K562 (cell line): ENCODE data around the gene MLIP. TPM values are rescaled to one million over a fixed set of nuclear protein-coding genes. Genes with fewer than 3 reads are reported as not detected.

ENCODE experiments used
- ATAC-seq: fragments of 200-7000 bp; cut with Tn5 transposase; 3 replicates; pipeline ENCODE4 v1.9.1; 2020; ENCODE audit warnings: moderate library complexity
- BruUV-seq: library from RNA; stranded (reverse); fragments of 400-500 nt; replicated peaks from 2 replicates; lab custom pipeline; 2021; lab: Mats Ljungman, UMichigan
- CTCF ChIA-PET: fragments of 300-600 bp; formaldehyde crosslinking; extraction: SDS; loops from one replicate; lab custom pipeline; 2021; ENCODE audit warnings: low intra/inter-chr PET ratio; lab: Yijun Ruan, JAX
- POLR2A ChIA-PET: fragments of 300-600, 350-650 bp; sonication (Branson Sonifier 250); formaldehyde crosslinking; extraction: SDS; loops from one replicate; lab custom pipeline; 2021; ENCODE audit warnings: antibody characterized with exemption, inconsistent platforms; lab: Yijun Ruan, JAX
- DNase-seq, 4 experiments: peaks; one replicate each; pipeline versions ENCODE4 v3.0.0 to v3.0.0-alpha.2; 2011 to 2018; ENCODE audit warnings: low spot score in 3 of 4, mixed read lengths in 3 of 4; ENCODE audit errors: extremely low read depth in 1 of 4
- FAIRE-seq: peaks from 2 replicates; lab custom pipeline; 2011; peaks lifted over from hg19 to GRCh38; lab: Jason Lieb, UNC
- H2AFZ ChIP-seq: 2 replicates; pipeline ENCODE4 v1.6.0; 2011; ENCODE audit warnings: low read depth, low read length, control low read depth, inconsistent platforms
- H3K27ac ChIP-seq: fragments of 200-600 bp; 3 replicates; pipeline ENCODE4 v1.8.0; 2011; ENCODE audit warnings: low read depth, mild to moderate bottlenecking, control low read depth, inconsistent platforms, low read length, moderate library complexity, mixed read lengths; ENCODE audit errors: extremely low read depth
- H3K27me3 ChIP-seq, 2 experiments: fragments of 300-600 bp in 1 of 2; 2 replicates in 1 of 2; 3 replicates in 1 of 2; pipeline versions ENCODE4 v1.6.0 to v1.8.0; 2011; ENCODE audit warnings: inconsistent platforms in 2 of 2, low read length in 2 of 2, mild to moderate bottlenecking in 1 of 2, mixed read lengths in 1 of 2, moderate library complexity in 1 of 2; ENCODE audit not compliant: control insufficient read depth in 2 of 2, insufficient read depth in 2 of 2
- H3K36me3 ChIP-seq: fragments of 300-600 bp; 3 replicates; pipeline ENCODE4 v1.8.0; 2011; ENCODE audit warnings: mild to moderate bottlenecking, low read length, inconsistent platforms; ENCODE audit not compliant: control insufficient read depth, insufficient read depth
- H3K4me1 ChIP-seq, 2 experiments: fragments of 200-600 bp in 1 of 2; replicated peaks in 1 of 2; 2 replicates in 1 of 2; 3 replicates in 1 of 2; pipeline versions ENCODE4 v1.5.1 to v1.8.0; 2011; ENCODE audit warnings: inconsistent platforms in 2 of 2, low read length in 2 of 2, mild to moderate bottlenecking in 1 of 2, mixed read lengths in 1 of 2, moderate library complexity in 1 of 2; ENCODE audit not compliant: control insufficient read depth in 2 of 2, insufficient read depth in 2 of 2
- H3K4me2 ChIP-seq: 2 replicates; pipeline ENCODE4 v1.6.1; 2011; ENCODE audit warnings: low read length, control low read depth, inconsistent platforms, mixed read lengths; ENCODE audit not compliant: insufficient read depth
- H3K4me3 ChIP-seq: fragments of 200-600 bp; sonication (generic), shearing (Covaris generic); 2 replicates; pipeline ENCODE4 v1.5.1; 2016; ENCODE audit warnings: control low read depth, inconsistent platforms
- H3K79me2 ChIP-seq: fragments of 200-600 bp; 3 replicates; pipeline ENCODE4 v1.8.0; 2011; ENCODE audit warnings: low read length, inconsistent platforms; ENCODE audit not compliant: control insufficient read depth, insufficient read depth
- H3K9ac ChIP-seq, 2 experiments: 2 replicates each; pipeline versions ENCODE4 v1.6.0 to v1.6.1; 2011; ENCODE audit warnings: low read depth in 2 of 2, low read length in 2 of 2, control low read depth in 1 of 2, inconsistent platforms in 1 of 2, mild to moderate bottlenecking in 1 of 2, mixed read lengths in 1 of 2; ENCODE audit not compliant: insufficient read depth in 1 of 2
- H3K9me1 ChIP-seq: one replicate; pipeline ENCODE4 v1.6.0; 2011; ENCODE audit warnings: inconsistent platforms, mild to moderate bottlenecking, low read length, moderate library complexity; ENCODE audit not compliant: control insufficient read depth, insufficient read depth
- H3K9me3 ChIP-seq: replicated peaks from 2 replicates; pipeline ENCODE4 v1.5.1; 2011; ENCODE audit warnings: low read depth, low read length, inconsistent platforms; ENCODE audit not compliant: control insufficient read depth, insufficient read depth
- H4K20me1 ChIP-seq: replicated peaks from 2 replicates; pipeline ENCODE4 v1.6.1; 2011; ENCODE audit warnings: low read length, inconsistent platforms, mixed read lengths; ENCODE audit not compliant: control insufficient read depth, insufficient read depth
- CHCHD3 ChIP-seq: fragments of 250-450 bp; sonication (Bioruptor Pico); IDR thresholded peaks from 2 replicates; pipeline ENCODE4 v2.1.2; 2022; ENCODE audit warnings: mild to moderate bottlenecking
- CHD2 ChIP-seq: IDR thresholded peaks from 2 replicates; pipeline ENCODE4 v1.6.1; 2011; ENCODE audit warnings: low read depth, low read length
- FOXO4 ChIP-seq: fragments of 450-650 bp; formaldehyde crosslinking; IDR thresholded peaks from 2 replicates; pipeline ENCODE4 v1.4.0; 2020; ENCODE audit warnings: mild to moderate bottlenecking, moderate library complexity
- KLF1 ChIP-seq: fragments of 450-650 bp; IDR thresholded peaks from 2 replicates; pipeline ENCODE4 v1.6.1; 2016; ENCODE audit warnings: missing genetic modification characterization, missing compliant biosample characterization
- PHTF2 ChIP-seq: fragments of 250-450 bp; sonication (Bioruptor Pico); IDR thresholded peaks from 2 replicates; pipeline ENCODE4 v1.5.0; 2021; ENCODE audit warnings: mild to moderate bottlenecking
- SMAD2 ChIP-seq: fragments of 150-350 bp; IDR thresholded peaks from 2 replicates; pipeline ENCODE4 v1.6.1; 2014; ENCODE audit warnings: low read depth, mild to moderate bottlenecking, low read length
- SOX6 ChIP-seq: fragments of 450-650 bp; IDR thresholded peaks from 2 replicates; pipeline ENCODE4 v1.6.1; 2014; ENCODE audit warnings: mild to moderate bottlenecking
- TCF7L2 ChIP-seq: fragments of 150-350 bp; IDR thresholded peaks from 2 replicates; pipeline ENCODE4 v1.6.1; 2016; ENCODE audit warnings: low read depth, mild to moderate bottlenecking, low read length, moderate library complexity
- ZNF124 ChIP-seq: sonication (generic); formaldehyde crosslinking; IDR thresholded peaks from 2 replicates; pipeline ENCODE4 v1.8.1; 2022; ENCODE audit warnings: missing genetic modification reagents
- ZNF133 ChIP-seq: fragments of 250-450 bp; sonication (Bioruptor Pico); IDR thresholded peaks from 2 replicates; pipeline ENCODE4 v1.4.0; 2020; ENCODE audit warnings: mild to moderate bottlenecking
- WGBS: fragments of 100-300 bp; shearing (Covaris generic); methylation state at CpG from one replicate; pipeline ENCODE4 v1.1.6; 2016; ENCODE audit warnings: low coverage, mixed read lengths; ENCODE audit not compliant: insufficient coverage; ENCODE audit errors: missing lambda C conversion rate; 5-methylcytosine and 5-hydroxymethylcytosine counted together
- in situ Hi-C: fragments of 300-500 bp; cut with MboI; formaldehyde crosslinking; loops from 4 replicates; pipeline ENCODE4 v1.15.0; 2018; ENCODE audit warnings: inconsistent platforms, mixed read lengths
- intact Hi-C: fragments of 100-400 bp; cut with micrococcal nuclease; formaldehyde crosslinking; loops from 2 replicates; pipeline ENCODE4 v1.14.2; 2022
- polyA plus RNA-seq, 8 experiments: library from polyadenylated mRNA; depleted of rRNA in 4 of 8; stranded (reverse) in 5 of 8; unstranded in 3 of 8; fragments of >200 nt; fragmentation: Nextera tagmentation in 2 of 8; fragmentation: Illumina TruSeq in 1 of 8; extraction: Ambion mirVana in 2 of 8; extraction: Trizol in 1 of 8; gene quantifications; 2 replicates each; pipeline versions ENCODE4 v1.2.1 to v1.2.3, GENCODE V29; 2011 to 2014; ENCODE audit warnings: inconsistent platforms in 1 of 8, missing spikeins in 1 of 8
- total RNA-seq, 7 experiments: library from RNA; depleted of rRNA in 6 of 7; stranded (reverse); fragments of >200 nt in 6 of 7; fragmentation: Illumina TruSeq in 2 of 7; extraction: Trizol in 2 of 7; gene quantifications; 2 replicates each; pipeline versions ENCODE4 v1.2.1 to v1.2.3, GENCODE V29; 2011 to 2021; ENCODE audit warnings: low replicate concordance in 1 of 7
- TF ChIP-seq, protein P1 (sequence below): sonication (generic); formaldehyde crosslinking; IDR thresholded peaks from 2 replicates; pipeline ENCODE4 v1.8.0; 2022; ENCODE audit warnings: mild to moderate bottlenecking, missing genetic modification reagents

MLIP gene
- total and polyA plus RNA-seq, 9 of the 15 experiments (the other 6 are each of a cell fraction or from before 2014, with no cell fraction given) = not detected

- BruUV-seq = no TSS peak
- Histone ChIP-seq H3K9ac (no peak overlapping the region), H3K36me3 (no peaks in the 10 kb centered on the region), H3K4me3 (no peak overlapping the region), H2AFZ (no peak overlapping the region)
- FAIRE-seq = no peak
- TF ChIP-seq CHD2 (no peak), ZNF124 (no peak), PHTF2 (CRISPR knock-in tag) (no peak), FOXO4 (CRISPR knock-in tag) (no peak), CHCHD3 (CRISPR knock-in tag) (no peak), SOX6 (no peak), TCF7L2 (no peak), SMAD2 (no peak), KLF1 (no peak), ZNF133 (CRISPR knock-in tag) (no peak)
- TF ChIP-seq, protein P1, sequence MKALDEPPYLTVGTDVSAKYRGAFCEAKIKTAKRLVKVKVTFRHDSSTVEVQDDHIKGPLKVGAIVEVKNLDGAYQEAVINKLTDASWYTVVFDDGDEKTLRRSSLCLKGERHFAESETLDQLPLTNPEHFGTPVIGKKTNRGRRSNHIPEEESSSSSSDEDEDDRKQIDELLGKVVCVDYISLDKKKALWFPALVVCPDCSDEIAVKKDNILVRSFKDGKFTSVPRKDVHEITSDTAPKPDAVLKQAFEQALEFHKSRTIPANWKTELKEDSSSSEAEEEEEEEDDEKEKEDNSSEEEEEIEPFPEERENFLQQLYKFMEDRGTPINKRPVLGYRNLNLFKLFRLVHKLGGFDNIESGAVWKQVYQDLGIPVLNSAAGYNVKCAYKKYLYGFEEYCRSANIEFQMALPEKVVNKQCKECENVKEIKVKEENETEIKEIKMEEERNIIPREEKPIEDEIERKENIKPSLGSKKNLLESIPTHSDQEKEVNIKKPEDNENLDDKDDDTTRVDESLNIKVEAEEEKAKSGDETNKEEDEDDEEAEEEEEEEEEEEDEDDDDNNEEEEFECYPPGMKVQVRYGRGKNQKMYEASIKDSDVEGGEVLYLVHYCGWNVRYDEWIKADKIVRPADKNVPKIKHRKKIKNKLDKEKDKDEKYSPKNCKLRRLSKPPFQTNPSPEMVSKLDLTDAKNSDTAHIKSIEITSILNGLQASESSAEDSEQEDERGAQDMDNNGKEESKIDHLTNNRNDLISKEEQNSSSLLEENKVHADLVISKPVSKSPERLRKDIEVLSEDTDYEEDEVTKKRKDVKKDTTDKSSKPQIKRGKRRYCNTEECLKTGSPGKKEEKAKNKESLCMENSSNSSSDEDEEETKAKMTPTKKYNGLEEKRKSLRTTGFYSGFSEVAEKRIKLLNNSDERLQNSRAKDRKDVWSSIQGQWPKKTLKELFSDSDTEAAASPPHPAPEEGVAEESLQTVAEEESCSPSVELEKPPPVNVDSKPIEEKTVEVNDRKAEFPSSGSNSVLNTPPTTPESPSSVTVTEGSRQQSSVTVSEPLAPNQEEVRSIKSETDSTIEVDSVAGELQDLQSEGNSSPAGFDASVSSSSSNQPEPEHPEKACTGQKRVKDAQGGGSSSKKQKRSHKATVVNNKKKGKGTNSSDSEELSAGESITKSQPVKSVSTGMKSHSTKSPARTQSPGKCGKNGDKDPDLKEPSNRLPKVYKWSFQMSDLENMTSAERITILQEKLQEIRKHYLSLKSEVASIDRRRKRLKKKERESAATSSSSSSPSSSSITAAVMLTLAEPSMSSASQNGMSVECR (CRISPR knock-in tag) = no peak
- TF ChIP-seq, all 486 proteins: peak for 0
- Histone ChIP-seq H3K9me1 (no peaks in the 10 kb centered on the region), H3K79me2 (no peaks in the 10 kb centered on the region), H3K27me3 (no peaks in the 10 kb centered on the region), H3K27ac (no peak overlapping the region), H3K4me2 (no peak overlapping the region), H3K9me3 (no peaks in the 10 kb centered on the region), H4K20me1 (no peaks in the 10 kb centered on the region), H3K4me1 (no peaks in the 10 kb centered on the region)
- ATAC-seq (no peak), DNase-seq (no peak)
- ChIA-PET POLR2A (no interaction called here), CTCF (no interaction called here)
- in situ Hi-C loops = no loop called here
- intact Hi-C loops = no loop called here
- WGBS = 3% methylated on average over 6 of the region's 6 CpGs
Observed at GRCh38 chr6:54093326-54093948, 17.8 kb upstream of the MLIP start.
